Astrocyte of the cerebellum (primary cell): ENCODE data around the gene FNDC10.

ENCODE experiments used
- DNase-seq: peaks from one replicate; pipeline ENCODE4 v3.0.0-alpha.2; 2011; ENCODE audit warnings: low read depth
- H3K4me3 ChIP-seq: 2 replicates; pipeline ENCODE4 v1.5.1; 2011; ENCODE audit warnings: mild to moderate bottlenecking, low read depth, low read length, moderate library complexity
- in situ Hi-C: cut with HindIII; loops from 2 replicates; pipeline ENCODE4 v1.10.0; 2017; ENCODE audit warnings: low sequenced_read_pairs
- TF ChIP-seq, protein P1 (sequence below): IDR thresholded peaks from 2 replicates; pipeline ENCODE4 v1.5.1; 2012; ENCODE audit warnings: low read length, low read depth, moderate library complexity, mild to moderate bottlenecking; ENCODE audit errors: missing control alignments

The FNDC10 gene

DNA sequence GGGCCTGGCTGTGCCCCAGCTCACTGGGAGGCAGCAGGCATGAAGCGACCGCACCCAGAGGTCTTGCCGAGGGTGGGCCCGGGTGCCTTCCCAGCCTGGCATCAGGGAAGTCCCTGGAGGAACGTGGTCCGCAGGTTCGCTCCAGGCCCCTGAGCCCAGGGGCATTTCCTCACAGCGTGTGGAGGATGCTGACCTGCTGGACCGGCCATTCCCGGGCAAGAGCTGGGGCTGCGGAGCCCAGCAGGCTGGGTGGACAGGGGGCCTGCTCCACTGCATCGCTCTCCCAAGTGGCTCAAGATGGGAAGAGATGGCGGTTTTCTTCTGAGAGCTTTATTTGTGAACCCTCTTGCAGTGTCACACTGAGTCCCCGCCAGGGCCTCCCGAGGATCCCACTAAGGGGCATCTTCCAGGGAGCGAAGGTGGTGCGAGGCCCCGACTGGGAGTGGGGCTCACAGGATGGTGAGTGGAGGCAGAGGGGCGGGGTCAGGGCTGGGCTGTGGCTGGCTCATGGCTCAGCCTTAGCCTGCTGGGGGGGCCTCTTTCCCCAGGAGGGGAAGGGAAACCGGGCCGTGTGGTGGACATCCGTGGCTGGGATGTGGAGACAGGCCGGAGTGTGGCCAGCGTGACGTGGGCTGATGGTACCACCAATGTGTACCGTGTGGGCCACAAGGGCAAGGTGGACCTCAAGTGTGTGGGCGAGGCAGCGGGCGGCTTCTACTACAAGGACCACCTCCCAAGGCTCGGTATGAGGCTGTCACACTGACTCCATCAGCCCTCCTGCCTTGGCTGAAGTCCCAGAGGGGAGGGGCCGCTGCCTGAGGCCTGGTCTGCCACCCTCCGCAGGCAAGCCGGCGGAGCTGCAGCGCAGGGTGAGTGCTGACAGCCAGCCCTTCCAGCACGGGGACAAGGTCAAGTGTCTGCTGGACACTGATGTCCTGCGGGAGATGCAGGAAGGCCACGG is 24.8 kb upstream of the FNDC10 start:
- in situ Hi-C loops = no loop called here
- no peak for DNase-seq
- H3K4me3 ChIP-seq = no peak overlapping the region
- TF ChIP-seq, protein P1, sequence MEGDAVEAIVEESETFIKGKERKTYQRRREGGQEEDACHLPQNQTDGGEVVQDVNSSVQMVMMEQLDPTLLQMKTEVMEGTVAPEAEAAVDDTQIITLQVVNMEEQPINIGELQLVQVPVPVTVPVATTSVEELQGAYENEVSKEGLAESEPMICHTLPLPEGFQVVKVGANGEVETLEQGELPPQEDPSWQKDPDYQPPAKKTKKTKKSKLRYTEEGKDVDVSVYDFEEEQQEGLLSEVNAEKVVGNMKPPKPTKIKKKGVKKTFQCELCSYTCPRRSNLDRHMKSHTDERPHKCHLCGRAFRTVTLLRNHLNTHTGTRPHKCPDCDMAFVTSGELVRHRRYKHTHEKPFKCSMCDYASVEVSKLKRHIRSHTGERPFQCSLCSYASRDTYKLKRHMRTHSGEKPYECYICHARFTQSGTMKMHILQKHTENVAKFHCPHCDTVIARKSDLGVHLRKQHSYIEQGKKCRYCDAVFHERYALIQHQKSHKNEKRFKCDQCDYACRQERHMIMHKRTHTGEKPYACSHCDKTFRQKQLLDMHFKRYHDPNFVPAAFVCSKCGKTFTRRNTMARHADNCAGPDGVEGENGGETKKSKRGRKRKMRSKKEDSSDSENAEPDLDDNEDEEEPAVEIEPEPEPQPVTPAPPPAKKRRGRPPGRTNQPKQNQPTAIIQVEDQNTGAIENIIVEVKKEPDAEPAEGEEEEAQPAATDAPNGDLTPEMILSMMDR = no peak

DNA sequence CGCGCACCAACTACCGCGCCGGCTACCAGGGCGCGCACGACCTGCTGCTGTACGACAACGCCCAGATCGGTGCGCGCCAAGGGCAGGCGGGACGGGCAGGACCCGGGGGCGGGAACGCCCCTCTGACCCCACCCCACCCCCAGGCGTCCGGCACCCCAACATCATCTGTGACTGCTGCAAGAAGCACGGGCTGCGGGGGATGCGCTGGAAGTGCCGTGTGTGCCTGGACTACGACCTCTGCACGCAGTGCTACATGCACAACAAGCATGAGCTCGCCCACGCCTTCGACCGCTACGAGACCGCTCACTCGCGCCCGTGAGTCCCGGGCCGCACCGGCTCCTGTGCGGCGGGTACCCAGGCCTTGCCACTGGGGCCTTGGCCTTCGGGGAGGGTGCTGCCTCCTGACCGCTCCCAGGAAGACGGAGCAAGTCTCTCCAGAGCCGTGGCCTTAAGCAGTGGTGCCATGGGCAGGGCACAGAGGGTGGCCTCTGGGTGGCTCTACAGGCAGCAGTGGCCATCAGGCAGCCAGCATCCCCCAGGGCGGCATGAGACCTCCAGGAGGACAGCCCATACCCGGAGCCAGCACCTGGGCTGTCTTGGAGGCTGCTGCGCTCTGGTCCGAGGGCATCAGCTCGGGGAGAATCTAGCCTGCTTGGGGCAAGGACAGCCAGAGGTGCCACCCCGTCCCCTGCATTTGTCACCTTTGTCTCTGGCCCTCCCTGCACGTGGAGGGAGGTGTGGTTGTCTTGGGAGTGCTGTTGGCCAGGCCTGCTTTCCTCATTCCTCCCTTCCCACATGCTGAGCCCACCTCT is 23.9 kb upstream of the FNDC10 start:
- TF ChIP-seq, protein P1 = no peak
- in situ Hi-C loops = no loop called here
- no peak for DNase-seq
- H3K4me3 ChIP-seq = no peak overlapping the region

DNA sequence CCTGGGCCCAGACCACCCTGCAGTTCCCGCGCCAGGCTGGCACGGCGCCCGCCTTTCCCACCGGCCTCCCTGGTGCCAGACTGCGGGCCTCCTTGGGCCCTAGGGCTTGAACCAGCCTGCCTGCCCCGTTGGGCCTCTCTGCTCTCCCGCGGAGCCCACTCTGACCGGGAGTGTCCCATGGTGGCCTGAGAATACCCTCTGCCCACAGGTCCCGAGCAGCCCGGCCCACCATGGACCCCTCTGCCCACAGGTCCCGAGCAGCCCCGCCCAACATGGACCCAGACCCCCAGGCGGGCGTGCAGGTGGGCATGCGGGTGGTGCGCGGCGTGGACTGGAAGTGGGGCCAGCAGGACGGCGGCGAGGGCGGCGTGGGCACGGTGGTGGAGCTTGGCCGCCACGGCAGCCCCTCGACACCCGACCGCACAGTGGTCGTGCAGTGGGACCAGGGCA is 23.3 kb upstream of the FNDC10 start:
- no peak for DNase-seq
- in situ Hi-C loops = no loop called here
- H3K4me3 ChIP-seq = no peak overlapping the region
- TF ChIP-seq, protein P1 = no peak

DNA sequence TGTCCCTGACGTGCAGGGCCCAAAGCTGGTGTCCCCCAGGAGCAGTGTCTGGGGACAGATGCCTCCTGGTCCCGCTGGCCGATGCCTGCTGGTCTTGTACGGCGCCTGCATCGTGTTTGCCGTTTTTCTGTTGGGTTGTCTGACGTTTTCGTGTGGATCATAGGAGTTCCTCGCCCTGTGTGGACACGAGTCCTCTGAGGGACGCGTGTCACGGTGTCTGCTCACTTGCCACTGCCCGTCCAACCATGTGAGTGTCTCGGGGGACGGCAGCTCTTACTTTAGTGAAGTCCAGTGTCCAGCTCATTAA is 22.8 kb upstream of the FNDC10 start:
- H3K4me3 ChIP-seq = no peak overlapping the region
- no peak for DNase-seq
- in situ Hi-C loops = no loop called here
- TF ChIP-seq, protein P1 = no peak

DNA sequence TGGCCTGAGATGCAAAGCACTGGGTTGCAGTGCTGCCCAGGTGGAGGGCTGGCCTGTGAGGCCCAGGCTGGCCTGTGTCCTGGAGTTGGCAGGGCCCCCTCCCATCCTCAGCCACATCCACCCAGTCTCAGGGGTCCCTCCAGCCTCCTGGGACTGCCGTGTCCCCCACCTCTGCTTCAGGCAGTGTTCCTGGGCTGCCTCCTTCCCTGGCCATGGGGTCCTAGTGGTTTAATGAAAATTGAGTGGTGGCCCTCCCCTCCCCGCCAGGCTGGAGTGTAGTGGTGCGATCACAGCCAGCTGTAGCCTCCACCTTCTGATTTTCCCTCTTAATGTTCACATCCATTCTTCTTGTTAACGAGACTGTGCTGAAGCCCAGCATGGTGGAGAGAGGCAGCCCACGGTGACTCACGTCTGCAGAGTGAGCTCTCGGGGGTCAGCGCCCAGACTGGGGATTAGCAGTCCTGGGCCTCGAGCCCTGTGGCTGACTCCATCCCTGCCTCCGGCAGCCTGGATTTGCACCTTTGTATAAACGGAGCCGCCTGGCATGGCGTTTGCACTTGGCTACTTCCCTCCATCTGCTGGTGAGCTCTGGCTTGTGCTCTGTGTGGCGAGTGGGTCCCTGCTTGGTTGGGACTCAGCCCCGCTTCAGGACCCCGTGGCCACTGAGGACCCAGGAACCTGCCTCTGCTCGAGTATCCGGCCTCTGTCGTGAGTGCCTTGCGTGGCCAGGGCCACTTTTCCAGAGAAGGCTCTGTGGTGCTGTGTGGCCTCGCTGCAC is 22.3 kb upstream of the FNDC10 start:
- TF ChIP-seq, protein P1 = no peak
- DNase-seq = peak; percentile 32
- no peak overlapping the region for H3K4me3 ChIP-seq
- in situ Hi-C loops = no loop called here

DNA sequence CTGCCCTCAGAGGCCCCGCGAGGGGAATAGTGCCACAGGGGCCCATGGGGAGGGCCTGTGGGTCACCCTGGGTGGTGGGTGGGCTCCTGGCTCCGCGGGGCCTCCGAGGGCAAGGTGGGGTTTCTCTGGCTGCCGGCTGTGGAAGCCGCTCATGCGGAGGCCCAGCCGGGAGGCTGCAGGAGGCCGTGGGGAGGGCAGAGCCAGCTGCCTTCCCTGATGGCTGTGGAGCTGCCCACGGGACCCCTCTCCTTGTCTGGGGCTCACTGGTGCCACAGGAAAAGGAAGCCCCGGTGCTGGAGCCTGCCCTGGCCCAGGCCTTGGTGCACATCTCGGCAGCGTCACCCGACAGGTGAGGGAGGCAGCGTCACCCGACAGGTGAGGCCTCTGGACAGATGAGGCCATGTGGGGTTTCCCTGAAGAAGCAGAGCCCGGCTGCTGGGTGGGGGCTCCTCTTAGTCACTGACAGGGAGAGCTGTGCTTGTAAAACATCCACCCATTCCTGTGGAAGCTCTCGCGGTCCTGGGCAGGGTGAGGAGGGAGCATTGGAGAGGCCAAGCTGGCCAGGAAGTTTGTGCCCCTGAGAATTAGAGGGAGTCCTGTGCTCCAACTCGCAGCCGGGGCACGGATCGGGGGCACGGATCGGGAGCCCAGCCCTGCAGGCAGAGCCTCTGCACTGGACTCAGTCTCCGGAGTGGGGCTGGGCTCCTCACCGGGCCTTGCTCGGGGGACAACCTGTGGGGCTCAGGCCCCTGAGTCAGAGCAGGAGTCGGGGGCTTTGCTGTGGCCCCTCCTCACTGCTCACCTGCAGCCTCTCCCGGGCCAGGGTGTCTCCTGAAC is 21.5 kb upstream of the FNDC10 start:
- TF ChIP-seq, protein P1 = no peak
- no peak overlapping the region for H3K4me3 ChIP-seq
- no peak for DNase-seq
- in situ Hi-C loops = no loop called here
